Gastroesophageal sphincter (tissue), 4 donors: Measurements from ENCODE around the gene DCUN1D5. TPM values are rescaled to one million over a fixed set of nuclear protein-coding genes. Genes with fewer than 3 reads are reported as not detected.
"Not testable (repeated sequence)": the region's sequence is repeated elsewhere in the genome, so short reads cannot be mapped to it uniquely, and the experiment has no call there.

Experiments
- ATAC-seq: fragments of 150-250 bp; one replicate; pipeline ENCODE4 v1.9.1; 2016; ENCODE audit warnings: mild to moderate bottlenecking, moderate library complexity
- H3K27ac ChIP-seq, 4 donors: fragments of 200-600 bp; sonication (generic) in 3 of 4; 1 replicate in 3 of 4; 2 replicates in 1 of 4; pipeline ENCODE4 v1.5.1; 2016 to 2019
- H3K27me3 ChIP-seq: fragments of 200-600 bp; sonication (generic); one replicate; pipeline ENCODE4 v1.5.1; 2019
- H3K36me3 ChIP-seq, 2 donors: fragments of 200-600 bp; sonication (generic); one replicate each; pipeline ENCODE4 v1.5.1; 2019; ENCODE audit warnings: control low read depth in 1 of 2
- H3K4me1 ChIP-seq, 3 donors: fragments of 200-600 bp; sonication (generic); 1 replicate in 2 of 3; 2 replicates in 1 of 3; pipeline ENCODE4 v1.5.1; 2016 to 2019; ENCODE audit warnings: control low read depth in 2 of 3
- H3K4me3 ChIP-seq, 2 donors: fragments of 200-600 bp; sonication (generic); one replicate each; pipeline ENCODE4 v1.5.1; 2019; ENCODE audit warnings: mild to moderate bottlenecking in 1 of 2, moderate library complexity in 1 of 2
- H3K9me3 ChIP-seq, 3 donors: fragments of 200-600 bp; sonication (generic); one replicate each; pipeline ENCODE4 v1.5.1; 2017 to 2019; ENCODE audit warnings: control low read depth in 2 of 3
- EP300 ChIP-seq: sonication (generic); formaldehyde crosslinking; IDR thresholded peaks from one replicate; pipeline ENCODE4 v1.6.1; 2017; ENCODE audit warnings: antibody characterized with exemption, mild to moderate bottlenecking
- POLR2A ChIP-seq, 2 donors: fragments of 450-650 bp; IDR thresholded peaks; one replicate each; pipeline ENCODE4 v1.6.1; 2017; ENCODE audit warnings: antibody characterized with exemption in 2 of 2, mild to moderate bottlenecking in 2 of 2, moderate library complexity in 1 of 2
- POLR2AphosphoS5 ChIP-seq: sonication (generic); formaldehyde crosslinking; IDR thresholded peaks from one replicate; pipeline ENCODE4 v1.6.1; 2017; ENCODE audit warnings: antibody characterized with exemption
- WGBS, 2 donors: methylation state at CpG; one replicate each; pipeline ENCODE4 v1.1.5; 2018; ENCODE audit warnings: low coverage in 1 of 2; 5-methylcytosine and 5-hydroxymethylcytosine counted together
- total RNA-seq, 4 donors: library from RNA; depleted of rRNA; stranded (reverse); fragments of >200 nt; gene quantifications; one replicate each; pipeline ENCODE4 v1.1.0, GENCODE V29; 2016
- TF ChIP-seq, protein P1 (sequence below), 4 experiments: fragments of 200-600 bp in 2 of 4; fragments of 450-650 bp in 2 of 4; sonication (generic) in 1 of 4; IDR thresholded peaks; one replicate each; pipeline ENCODE4 v1.5.1; 2017 to 2019; ENCODE audit warnings: antibody characterized with exemption in 4 of 4, mild to moderate bottlenecking in 2 of 4, moderate library complexity in 2 of 4

The DCUN1D5 gene
- total RNA-seq, 4 donors from 2014 or later, result 32.6 to 45.8 (median 42.1) TPM

DNA sequence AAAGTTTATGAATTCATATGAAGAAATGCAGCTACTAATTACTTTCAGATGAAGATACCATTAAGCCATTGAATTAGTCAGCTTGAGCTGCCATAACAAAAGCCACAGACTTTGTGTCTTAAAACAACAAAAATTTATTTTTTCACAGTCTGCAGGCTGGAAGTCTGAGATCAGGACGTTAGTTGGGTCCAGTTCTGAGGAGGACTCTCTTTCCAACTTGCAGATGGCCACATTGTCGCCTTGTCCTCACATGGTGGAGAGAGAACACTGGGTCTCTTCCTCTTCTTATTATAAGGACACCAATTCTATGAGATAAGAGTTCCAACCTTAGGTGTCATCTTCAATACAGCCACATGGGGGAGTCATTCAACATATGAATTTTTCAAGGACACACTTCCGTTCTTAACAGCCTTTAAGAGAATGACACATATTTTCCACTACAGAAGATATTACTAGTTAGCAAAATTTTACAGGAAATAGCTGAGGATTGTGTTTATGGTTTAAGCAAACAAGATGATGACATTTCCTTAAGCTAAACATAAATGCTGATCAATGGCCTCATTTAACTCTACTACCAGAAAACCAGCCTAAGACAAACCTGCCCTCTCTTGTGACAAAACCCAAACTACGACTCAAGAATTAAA lies 56.0 kb downstream of the DCUN1D5 start:
- Histone ChIP-seq H3K27me3 (no peaks in the 10 kb centered on the region), H3K27ac (no peak overlapping the region), H3K4me1 (no peaks in the 10 kb centered on the region), H3K36me3 (no peaks in the 10 kb centered on the region), H3K4me3 (no peak overlapping the region), H3K9me3 (no peaks in the 10 kb centered on the region)
- ATAC-seq, result peak; percentile 39
- 25 to 33% methylated on average over 4 of the region's 4 CpGs for WGBS, 2 donors
- TF ChIP-seq, protein P1, sequence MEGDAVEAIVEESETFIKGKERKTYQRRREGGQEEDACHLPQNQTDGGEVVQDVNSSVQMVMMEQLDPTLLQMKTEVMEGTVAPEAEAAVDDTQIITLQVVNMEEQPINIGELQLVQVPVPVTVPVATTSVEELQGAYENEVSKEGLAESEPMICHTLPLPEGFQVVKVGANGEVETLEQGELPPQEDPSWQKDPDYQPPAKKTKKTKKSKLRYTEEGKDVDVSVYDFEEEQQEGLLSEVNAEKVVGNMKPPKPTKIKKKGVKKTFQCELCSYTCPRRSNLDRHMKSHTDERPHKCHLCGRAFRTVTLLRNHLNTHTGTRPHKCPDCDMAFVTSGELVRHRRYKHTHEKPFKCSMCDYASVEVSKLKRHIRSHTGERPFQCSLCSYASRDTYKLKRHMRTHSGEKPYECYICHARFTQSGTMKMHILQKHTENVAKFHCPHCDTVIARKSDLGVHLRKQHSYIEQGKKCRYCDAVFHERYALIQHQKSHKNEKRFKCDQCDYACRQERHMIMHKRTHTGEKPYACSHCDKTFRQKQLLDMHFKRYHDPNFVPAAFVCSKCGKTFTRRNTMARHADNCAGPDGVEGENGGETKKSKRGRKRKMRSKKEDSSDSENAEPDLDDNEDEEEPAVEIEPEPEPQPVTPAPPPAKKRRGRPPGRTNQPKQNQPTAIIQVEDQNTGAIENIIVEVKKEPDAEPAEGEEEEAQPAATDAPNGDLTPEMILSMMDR (IDR thresholded peaks at IDR 0.05), result peak; percentile 16 to 49 (median 38)
- TF ChIP-seq POLR2A (IDR thresholded peaks at IDR 0.05), result no peak
- TF ChIP-seq EP300, result no peak
- TF ChIP-seq POLR2AphosphoS5, result no peak

DNA sequence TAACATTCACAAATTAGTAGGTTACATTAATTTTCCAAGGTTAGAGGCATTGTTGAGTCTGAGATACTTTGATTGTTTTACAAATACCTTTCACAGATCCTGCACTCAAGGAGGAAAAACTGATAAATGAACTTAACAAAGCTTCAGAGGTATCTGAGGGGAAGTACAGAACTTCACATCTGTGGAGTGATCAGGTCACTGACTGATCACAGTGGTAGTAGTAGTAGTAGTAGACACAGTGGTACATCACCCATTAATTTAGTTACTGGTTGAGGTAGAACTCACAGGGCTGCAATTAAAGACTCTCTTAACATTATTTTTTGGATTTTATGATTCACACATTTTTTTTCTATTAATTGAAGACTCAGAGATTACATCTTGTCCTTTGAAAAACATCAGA lies 56.7 kb downstream of the DCUN1D5 start:
- no peaks in the 10 kb centered on the region for H3K4me1 ChIP-seq
- no peak for TF ChIP-seq POLR2AphosphoS5
- TF ChIP-seq, protein P1 (IDR thresholded peaks at IDR 0.05), result no peak

DNA sequence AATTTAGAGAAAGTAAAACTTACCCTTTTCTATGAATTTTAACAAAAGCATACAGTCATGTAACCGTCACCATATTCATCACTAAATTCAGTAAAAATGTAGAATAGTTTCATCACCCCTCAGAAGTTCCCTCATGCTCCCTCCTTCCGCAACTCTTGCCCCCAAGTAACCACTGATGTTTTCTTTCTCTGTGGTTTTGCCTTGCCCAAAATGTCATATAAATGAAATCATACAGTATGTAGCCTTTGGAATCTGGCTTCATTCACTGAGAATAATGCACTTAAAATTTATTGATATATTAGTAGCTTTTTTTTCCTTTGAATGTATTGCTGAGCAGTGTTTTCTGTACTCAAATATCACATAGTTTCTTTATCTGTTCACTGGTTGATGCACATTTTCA lies 60.1 kb downstream of the DCUN1D5 start:
- H3K36me3 ChIP-seq, result no peaks in the 10 kb centered on the region
- no peak for TF ChIP-seq EP300
- TF ChIP-seq, protein P1 (IDR thresholded peaks at IDR 0.05), result no peak
- no peak for TF ChIP-seq POLR2A (IDR thresholded peaks at IDR 0.05)
- TF ChIP-seq POLR2AphosphoS5, result no peak
- H3K4me1 ChIP-seq, result no peaks in the 10 kb centered on the region
- no peaks in the 10 kb centered on the region for H3K9me3 ChIP-seq
- no peak overlapping the region for H3K4me3 ChIP-seq
- no peak for ATAC-seq
- H3K27me3 ChIP-seq, result no peaks in the 10 kb centered on the region
- no peak overlapping the region for H3K27ac ChIP-seq
- 78 to 88% methylated on average over 2 of the region's 2 CpGs for WGBS, 2 donors

More for the DNA sequence above, 56.7 kb downstream of the DCUN1D5 start:
- Histone ChIP-seq H3K9me3 (no peaks in the 10 kb centered on the region), H3K4me3 (no peak overlapping the region), H3K27me3 (no peaks in the 10 kb centered on the region), H3K27ac (no peak overlapping the region), H3K36me3 (no peaks in the 10 kb centered on the region)
- ATAC-seq, result no peak

DNA sequence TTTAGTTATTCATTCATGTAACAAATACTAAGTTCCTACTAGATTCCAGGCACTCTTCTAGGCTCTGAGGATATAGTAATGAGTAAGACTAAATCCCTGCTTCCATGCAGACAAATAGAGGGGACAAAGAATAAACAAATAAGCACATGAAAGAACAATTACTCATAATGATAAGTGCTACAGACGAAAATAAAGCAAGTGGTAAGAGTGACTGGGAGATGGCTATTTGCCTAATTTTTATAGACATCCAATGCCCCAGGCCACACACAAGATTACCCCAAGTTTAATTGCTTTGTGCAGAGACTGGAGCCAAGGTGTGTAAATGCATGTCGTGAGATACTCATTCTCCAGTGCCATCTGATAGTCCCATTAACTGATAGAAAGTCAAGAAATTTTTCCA lies 62.6 kb downstream of the DCUN1D5 start:
- no peaks in the 10 kb centered on the region for H3K4me1 ChIP-seq
- H3K4me3 ChIP-seq, result no peak overlapping the region
- WGBS, 2 donors, result 24 to 40% methylated on average over 2 of the region's 2 CpGs
- no peaks in the 10 kb centered on the region for H3K9me3 ChIP-seq
- no peak for ATAC-seq
- H3K27ac ChIP-seq, result no peak overlapping the region
- H3K36me3 ChIP-seq, result no peaks in the 10 kb centered on the region
- TF ChIP-seq EP300 (no peak), POLR2A (IDR thresholded peaks at IDR 0.05) (no peak), POLR2AphosphoS5 (no peak)
- TF ChIP-seq, protein P1 (IDR thresholded peaks at IDR 0.05), result no peak
- H3K27me3 ChIP-seq, result no peaks in the 10 kb centered on the region

DNA sequence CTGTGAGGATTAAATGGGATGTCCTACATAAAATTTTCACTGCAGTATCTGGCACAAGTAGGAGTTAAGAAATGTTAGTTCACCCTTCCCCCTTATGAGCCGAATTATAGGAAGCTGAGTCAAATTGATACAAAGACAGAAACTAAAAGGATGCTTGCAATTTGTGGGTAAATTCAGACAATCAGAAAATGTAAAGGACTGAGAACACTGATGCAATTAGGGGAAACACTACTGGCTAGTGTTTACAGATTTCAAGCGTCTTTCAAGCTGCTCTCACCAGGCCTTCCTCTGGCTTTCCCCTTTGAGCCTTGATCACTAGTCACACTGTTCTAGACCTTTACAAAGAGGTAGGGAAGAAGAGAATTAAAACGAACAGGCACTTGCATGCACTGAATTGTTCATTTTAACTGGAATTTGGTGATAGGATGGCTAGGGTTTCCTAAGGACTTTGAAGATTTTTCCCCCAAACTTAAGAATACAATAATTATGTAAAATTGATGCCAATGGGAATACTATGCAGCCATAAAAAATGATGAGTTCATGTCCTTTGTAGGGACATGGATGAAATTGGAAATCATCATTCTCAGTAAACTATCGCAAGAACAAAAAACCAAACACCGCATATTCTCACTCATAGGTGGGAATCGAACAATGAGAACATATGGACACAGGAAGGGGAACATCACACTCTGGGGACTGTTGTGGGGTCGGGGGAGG lies 63.5 kb downstream of the DCUN1D5 start:
- H3K27ac ChIP-seq, H3K4me3 ChIP-seq, H3K4me1 ChIP-seq, H3K9me3 ChIP-seq, H3K36me3 ChIP-seq, ATAC-seq, H3K27me3 ChIP-seq: not testable (repeated sequence)
- WGBS, 2 donors, result 70 to 71% methylated on average over 3 to 5 of the region's 7 CpGs
